K562 (cell line): ENCODE results near the gene FGF5. TPM values are rescaled to one million over a fixed set of nuclear protein-coding genes. Genes with fewer than 3 reads are reported as not detected.

Experiments
- ATF1 ChIP-seq, 2 experiments: fragments of 450-650 bp in 1 of 2; IDR thresholded peaks; 2 replicates each; pipeline ENCODE4 v1.6.1; 2016; ENCODE audit warnings: missing compliant biosample characterization in 1 of 2, missing genetic modification characterization in 1 of 2
- ATF4 ChIP-seq: fragments of 450-650 bp; formaldehyde crosslinking; IDR thresholded peaks from 2 replicates; pipeline ENCODE4 v1.4.0; 2022; ENCODE audit warnings: mild to moderate bottlenecking, moderate library complexity
- CC2D1A ChIP-seq: fragments of 450-650 bp; IDR thresholded peaks from 2 replicates; pipeline ENCODE4 v1.6.1; 2017; ENCODE audit warnings: mild to moderate bottlenecking
- DEAF1 ChIP-seq: fragments of 450-650 bp; formaldehyde crosslinking; IDR thresholded peaks from 2 replicates; pipeline ENCODE4 v1.4.0; 2020; ENCODE audit warnings: mild to moderate bottlenecking, moderate library complexity
- E2F4 ChIP-seq: sonication (generic); formaldehyde crosslinking; IDR thresholded peaks from 2 replicates; pipeline ENCODE4 v1.8.0; 2022; ENCODE audit warnings: mild to moderate bottlenecking, low read depth, missing genetic modification reagents
- ESRRA ChIP-seq: fragments of 450-650 bp; IDR thresholded peaks from 2 replicates; pipeline ENCODE4 v1.6.1; 2014; ENCODE audit warnings: low read depth, mild to moderate bottlenecking, moderate library complexity, borderline replicate concordance
- JUN ChIP-seq, 2 experiments: sonication (generic) in 1 of 2; formaldehyde crosslinking in 1 of 2; IDR thresholded peaks; 2 replicates each; pipeline versions ENCODE4 v1.6.1 to v1.8.0; 2012 to 2022; ENCODE audit warnings: borderline replicate concordance in 2 of 2, mild to moderate bottlenecking in 2 of 2, improper control_type of control experiment in 1 of 2, low read depth in 1 of 2, low read length in 1 of 2, missing genetic modification reagents in 1 of 2
- JUND ChIP-seq, 2 experiments: IDR thresholded peaks; 2 replicates in 1 of 2; 3 replicates in 1 of 2; pipeline ENCODE4 v1.6.1; 2011; ENCODE audit warnings: borderline replicate concordance in 2 of 2, low read depth in 2 of 2, low read length in 2 of 2, improper control_type of control experiment in 1 of 2, missing biosample characterization in 1 of 2, missing genetic modification characterization in 1 of 2, missing genetic modification reagents in 1 of 2
- MAFK ChIP-seq: IDR thresholded peaks from 2 replicates; pipeline ENCODE4 v1.6.1; 2011; ENCODE audit warnings: low read length, improper control_type of control experiment
- NFIC ChIP-seq: fragments of 450-650 bp; IDR thresholded peaks from 2 replicates; pipeline ENCODE4 v1.6.1; 2017; ENCODE audit warnings: mild to moderate bottlenecking, inconsistent platforms
- NUFIP1 ChIP-seq: fragments of 450-650 bp; IDR thresholded peaks from 2 replicates; pipeline ENCODE4 v1.6.1; 2018; ENCODE audit not compliant: partially characterized antibody
- SMC3 ChIP-seq: conservative IDR thresholded peaks from 2 replicates; pipeline ENCODE4 v1.6.1; 2011; ENCODE audit warnings: low read depth, low read length, improper control_type of control experiment; ENCODE audit not compliant: insufficient read depth
- ZFP30 ChIP-seq: fragments of 250-450 bp; sonication (Bioruptor Pico); IDR thresholded peaks from 2 replicates; pipeline ENCODE4 v1.8.0; 2022; ENCODE audit warnings: moderate library complexity, mild to moderate bottlenecking, inconsistent platforms, borderline replicate concordance
- ZNF239 ChIP-seq: fragments of 250-450 bp; sonication (Bioruptor Pico); IDR thresholded peaks from 2 replicates; pipeline ENCODE4 v1.4.0; 2020; ENCODE audit warnings: mild to moderate bottlenecking
- polyA plus RNA-seq, 8 experiments: library from polyadenylated mRNA; depleted of rRNA in 4 of 8; stranded (reverse) in 5 of 8; unstranded in 3 of 8; fragments of >200 nt; fragmentation: Nextera tagmentation in 2 of 8; fragmentation: Illumina TruSeq in 1 of 8; extraction: Ambion mirVana in 2 of 8; extraction: Trizol in 1 of 8; gene quantifications; 2 replicates each; pipeline versions ENCODE4 v1.2.1 to v1.2.3, GENCODE V29; 2011 to 2014; ENCODE audit warnings: inconsistent platforms in 1 of 8, missing spikeins in 1 of 8
- total RNA-seq, 7 experiments: library from RNA; depleted of rRNA in 6 of 7; stranded (reverse); fragments of >200 nt in 6 of 7; fragmentation: Illumina TruSeq in 2 of 7; extraction: Trizol in 2 of 7; gene quantifications; 2 replicates each; pipeline versions ENCODE4 v1.2.1 to v1.2.3, GENCODE V29; 2011 to 2021; ENCODE audit warnings: low replicate concordance in 1 of 7

FGF5 gene
- total and polyA plus RNA-seq, 9 of the 15 experiments (the other 6 are each of a cell fraction or from before 2014, with no cell fraction given), result 0.38 to 2.7 (median 1.1) TPM

GRCh38 chr4:80335554-80336358 is 69.3 kb downstream of the FGF5 start, which contains the start of gene CFAP299 (continued):
- TF ChIP-seq NUFIP1 (no peak), E2F4 (CRISPR knock-in tag) (peak; percentile 80; the same call in 1 of the 2 replicates), ESRRA (peak; percentile 72; the same call in 1 of the 2 replicates), ZNF239 (no peak), ATF1 (CRISPR knock-in tag; IDR thresholded peaks at IDR 0.05) (no peak), ATF1 (tag; IDR thresholded peaks at IDR 0.05) (peak; percentile 58), SMC3 (peak; percentile 72), NFIC (no peak), JUN (IDR thresholded peaks at IDR 0.05; ENCODE audit: borderline replicate concordance, low read depth, low read length) (peak; percentile 4; the same call in 1 of the 2 replicates), JUN (CRISPR knock-in tag; IDR thresholded peaks at IDR 0.05; ENCODE audit: borderline replicate concordance) (no peak), DEAF1 (CRISPR knock-in tag) (peak; percentile 68; the same call in 1 of the 2 replicates), ATF4 (CRISPR knock-in tag) (no peak), CC2D1A (peak; percentile 50; the same call in 1 of the 2 replicates), ZFP30 (CRISPR knock-in tag) (no peak), JUND (IDR thresholded peaks at IDR 0.05; ENCODE audit: borderline replicate concordance, low read depth, low read length) (no peak; the same call in 1 of the 2 replicates), JUND (tag; IDR thresholded peaks at IDR 0.05; ENCODE audit: borderline replicate concordance, low read depth, low read length) (peak; percentile 53; the same call in 1 of the 3 replicates), MAFK (no peak)
